Neural crest cell (in vitro differentiated cells): ENCODE data around the gene KCNE4. TPM values are rescaled to one million over a fixed set of nuclear protein-coding genes. Genes with fewer than 3 reads are reported as not detected.

ENCODE experiments used
- DNase-seq: peaks from one replicate; pipeline ENCODE4 v3.0.0; 2021; ENCODE audit warnings: low read depth, mixed read lengths, low spot score
- H3K27ac Mint-ChIP-seq: one replicate; pipeline ENCODE4 v1.8.0; 2021; ENCODE audit warnings: mild to moderate bottlenecking, mixed read lengths; ENCODE audit not compliant: unreplicated experiment
- H3K27me3 Mint-ChIP-seq: 2 replicates; pipeline ENCODE4 v1.8.0; 2021; ENCODE audit warnings: low read depth, mild to moderate bottlenecking, mixed read lengths
- H3K36me3 Mint-ChIP-seq: 2 replicates; pipeline ENCODE4 v1.8.0; 2021; ENCODE audit warnings: low read depth, mild to moderate bottlenecking, mixed read lengths
- H3K4me1 Mint-ChIP-seq: 2 replicates; pipeline ENCODE4 v1.8.0; 2021; ENCODE audit warnings: mixed read lengths
- H3K4me3 Mint-ChIP-seq: one replicate; pipeline ENCODE4 v1.8.0; 2021; ENCODE audit warnings: mild to moderate bottlenecking, mixed read lengths
- H3K9me3 Mint-ChIP-seq: 2 replicates; pipeline ENCODE4 v1.8.0; 2021; ENCODE audit warnings: mixed read lengths
- total RNA-seq: library from RNA; stranded (reverse); gene quantifications from 2 replicates; pipeline ENCODE4 v1.2.1, GENCODE V29; 2021
- TF ChIP-seq, protein P1 (sequence below): fragments of 200-600 bp; sonication (generic); conservative IDR thresholded peaks from 2 replicates; pipeline ENCODE4 v1.5.0; 2021; ENCODE audit warnings: antibody characterized with exemption, mild to moderate bottlenecking

KCNE4 gene
- total RNA-seq, 1 donor from 2014 or later: 0.09 TPM

GRCh38 chr2:223044092-223044836 lies 7.7 kb upstream of the KCNE4 start:
- Mint-ChIP-seq H3K36me3 (no peaks in the 10 kb centered on the region), H3K4me1 (peaks cover 18% of the 10 kb centered on the region), H3K4me3 (no peak overlapping the region), H3K27me3 (no peaks in the 10 kb centered on the region), H3K9me3 (no peaks in the 10 kb centered on the region), H3K27ac (no peak overlapping the region)
- TF ChIP-seq, protein P1, sequence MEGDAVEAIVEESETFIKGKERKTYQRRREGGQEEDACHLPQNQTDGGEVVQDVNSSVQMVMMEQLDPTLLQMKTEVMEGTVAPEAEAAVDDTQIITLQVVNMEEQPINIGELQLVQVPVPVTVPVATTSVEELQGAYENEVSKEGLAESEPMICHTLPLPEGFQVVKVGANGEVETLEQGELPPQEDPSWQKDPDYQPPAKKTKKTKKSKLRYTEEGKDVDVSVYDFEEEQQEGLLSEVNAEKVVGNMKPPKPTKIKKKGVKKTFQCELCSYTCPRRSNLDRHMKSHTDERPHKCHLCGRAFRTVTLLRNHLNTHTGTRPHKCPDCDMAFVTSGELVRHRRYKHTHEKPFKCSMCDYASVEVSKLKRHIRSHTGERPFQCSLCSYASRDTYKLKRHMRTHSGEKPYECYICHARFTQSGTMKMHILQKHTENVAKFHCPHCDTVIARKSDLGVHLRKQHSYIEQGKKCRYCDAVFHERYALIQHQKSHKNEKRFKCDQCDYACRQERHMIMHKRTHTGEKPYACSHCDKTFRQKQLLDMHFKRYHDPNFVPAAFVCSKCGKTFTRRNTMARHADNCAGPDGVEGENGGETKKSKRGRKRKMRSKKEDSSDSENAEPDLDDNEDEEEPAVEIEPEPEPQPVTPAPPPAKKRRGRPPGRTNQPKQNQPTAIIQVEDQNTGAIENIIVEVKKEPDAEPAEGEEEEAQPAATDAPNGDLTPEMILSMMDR: no peak
- DNase-seq: no peak

DNA sequence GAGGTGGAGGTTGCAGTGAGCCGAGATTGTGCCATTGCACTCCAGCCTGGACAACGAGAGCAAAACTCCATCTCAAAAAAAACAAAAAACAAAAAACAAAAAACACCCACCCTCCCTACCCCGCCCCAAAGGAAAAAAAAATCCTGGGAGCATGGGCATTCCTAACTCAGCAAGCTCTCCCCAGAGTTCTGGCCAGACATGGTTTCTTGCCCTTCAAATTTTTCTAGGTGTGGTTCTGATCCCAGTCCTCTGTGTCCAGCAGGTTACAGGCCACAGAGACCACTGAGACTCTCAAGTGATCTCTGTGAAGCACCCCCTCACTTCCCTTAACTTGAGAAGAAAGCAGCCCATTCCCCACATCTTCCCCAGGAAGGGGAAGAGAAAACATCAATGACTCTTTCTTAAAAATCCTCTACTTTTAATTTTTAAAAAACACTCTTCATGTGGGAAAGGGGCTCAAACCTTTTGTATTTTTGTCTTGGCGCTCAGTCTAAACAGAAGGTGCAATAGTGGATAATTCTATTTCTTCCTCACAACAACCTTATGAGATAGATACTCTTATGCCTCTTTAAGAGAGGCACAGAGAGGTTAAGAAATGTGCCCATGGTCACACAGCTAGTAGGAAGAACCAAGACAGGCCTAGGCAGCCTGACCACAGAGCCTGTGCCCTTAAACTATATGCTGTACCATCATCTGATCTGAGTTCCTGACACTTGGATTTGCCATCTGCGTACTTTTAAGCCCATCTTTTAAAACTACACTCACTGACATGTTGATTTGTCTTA lies 6.9 kb upstream of the KCNE4 start:
- Mint-ChIP-seq H3K4me3 (no peak overlapping the region), H3K36me3 (no peaks in the 10 kb centered on the region), H3K9me3 (no peaks in the 10 kb centered on the region), H3K27ac (no peak overlapping the region), H3K27me3 (no peaks in the 10 kb centered on the region), H3K4me1 (peaks cover 18% of the 10 kb centered on the region)
- DNase-seq: no peak
- TF ChIP-seq, protein P1: no peak

DNA sequence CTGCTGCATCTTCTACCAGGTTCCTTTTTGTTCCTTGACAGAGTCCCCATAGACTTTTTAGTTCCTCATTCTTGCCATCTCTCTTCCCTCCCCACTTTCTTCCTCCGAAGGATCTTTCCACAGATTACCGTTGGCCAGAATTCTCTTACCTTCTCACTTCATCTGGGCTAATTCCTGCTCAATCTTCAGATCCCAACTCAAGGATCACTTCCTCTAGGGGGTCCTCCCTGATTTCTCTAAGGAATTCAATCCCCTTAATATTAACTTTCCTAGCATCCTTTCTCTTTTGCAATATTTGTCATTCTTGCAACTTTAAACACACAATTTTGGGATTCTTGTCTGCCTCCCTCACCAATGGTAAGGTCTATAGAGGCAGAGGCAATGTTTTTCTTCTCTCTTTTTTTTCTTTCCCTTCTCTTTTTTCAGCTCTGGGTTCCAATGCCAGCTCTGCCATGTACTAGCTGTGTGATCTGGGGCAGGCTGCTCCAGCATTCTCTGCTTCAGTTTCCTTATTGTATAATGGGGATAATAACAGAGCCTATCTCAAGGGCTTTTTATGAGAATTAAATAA lies 5.4 kb upstream of the KCNE4 start:
- TF ChIP-seq, protein P1: no peak
- Mint-ChIP-seq H3K27me3 (no peaks in the 10 kb centered on the region), H3K4me1 (peaks cover 15% of the 10 kb centered on the region), H3K4me3 (no peak overlapping the region), H3K27ac (peak overlapping the region; percentile 44), H3K36me3 (no peaks in the 10 kb centered on the region), H3K9me3 (no peaks in the 10 kb centered on the region)
- no peak for DNase-seq

- H3K27me3 Mint-ChIP-seq: no peaks in the 10 kb centered on the region
- H3K36me3 Mint-ChIP-seq: no peaks in the 10 kb centered on the region
- H3K27ac Mint-ChIP-seq: no peak overlapping the region
- TF ChIP-seq, protein P1: no peak
- peaks cover 16% of the 10 kb centered on the region for H3K4me1 Mint-ChIP-seq
- no peaks in the 10 kb centered on the region for H3K9me3 Mint-ChIP-seq
- DNase-seq: no peak
- no peak overlapping the region for H3K4me3 Mint-ChIP-seq
These were observed 4.7 kb upstream of the KCNE4 start for GRCh38 chr2:223047260-223047761.

- H3K36me3 Mint-ChIP-seq: no peaks in the 10 kb centered on the region
- TF ChIP-seq, protein P1: no peak
- H3K4me3 Mint-ChIP-seq: no peak overlapping the region
- no peak for DNase-seq
- H3K4me1 Mint-ChIP-seq: peaks cover 15% of the 10 kb centered on the region
- no peak overlapping the region for H3K27ac Mint-ChIP-seq
- no peaks in the 10 kb centered on the region for H3K9me3 Mint-ChIP-seq
- no peaks in the 10 kb centered on the region for H3K27me3 Mint-ChIP-seq
These were observed 3.5 kb upstream of the KCNE4 start for GRCh38 chr2:223048519-223048918.
